B cell (primary cell): Measurements from ENCODE around the gene PIK3R4. TPM values are rescaled to one million over a fixed set of nuclear protein-coding genes. Genes with fewer than 3 reads are reported as not detected.

Experiments
- ATAC-seq: fragments of 200-7000 bp; cut with Tn5 transposase; one replicate; pipeline ENCODE4 v1.10.0; 2021; ENCODE audit warnings: low read depth, mild to moderate bottlenecking, moderate number of reproducible peaks, moderate library complexity
- CTCF ChIA-PET: fragments of 350-600 bp; sonication (Branson Sonifier 250); formaldehyde crosslinking; loops from one replicate; lab custom pipeline; 2021; ENCODE audit warnings: antibody characterized with exemption, inconsistent platforms; lab: Charles Lee
- POLR2A ChIA-PET: fragments of 350-600 bp; sonication (Branson Sonifier 250); formaldehyde crosslinking; loops from one replicate; lab custom pipeline; 2021; ENCODE audit warnings: antibody characterized with exemption; lab: Charles Lee
- DNase-seq: peaks from one replicate; pipeline ENCODE4 v3.0.0; 2013
- H2AFZ ChIP-seq: 2 replicates; pipeline ENCODE4 v1.6.1; 2012; ENCODE audit warnings: mild to moderate bottlenecking, low read depth, low read length; ENCODE audit not compliant: insufficient read depth, poor library complexity, severe bottlenecking
- H3K27ac ChIP-seq, 2 donors: 1 replicate in 1 of 2; 2 replicates in 1 of 2; pipeline ENCODE4 v1.5.1; 2012 to 2013; ENCODE audit warnings: low read length in 2 of 2, mild to moderate bottlenecking in 2 of 2, moderate library complexity in 1 of 2
- H3K27me3 ChIP-seq, 4 experiments: fragments of 200-600 bp in 1 of 4; sonication (generic) in 1 of 4; replicated peaks in 1 of 4; 1 replicate in 2 of 4; 2 replicates in 2 of 4; pipeline versions ENCODE4 v1.6.1 to v1.7.0; 2013 to 2016; ENCODE audit warnings: low read length in 3 of 4, mild to moderate bottlenecking in 2 of 4, mixed read lengths in 1 of 4, moderate library complexity in 1 of 4; ENCODE audit not compliant: insufficient read depth in 4 of 4, control insufficient read depth in 3 of 4; ENCODE audit errors: control extremely low read depth in 1 of 4
- H3K36me3 ChIP-seq, 2 experiments: replicated peaks in 1 of 2; 1 replicate in 1 of 2; 2 replicates in 1 of 2; pipeline versions ENCODE4 v1.6.1 to v1.7.1; 2013; ENCODE audit warnings: low read length in 1 of 2; ENCODE audit not compliant: insufficient read depth in 2 of 2, control insufficient read depth in 1 of 2; ENCODE audit errors: control extremely low read depth in 1 of 2, extremely low read depth in 1 of 2
- H3K4me1 ChIP-seq, 2 donors: fragments of 200-600 bp in 1 of 2; sonication (generic) in 1 of 2; 1 replicate in 1 of 2; 2 replicates in 1 of 2; pipeline versions ENCODE4 v1.5.1 to v1.6.1; 2013 to 2017; ENCODE audit warnings: low read length in 2 of 2; ENCODE audit not compliant: control insufficient read depth in 2 of 2, insufficient read depth in 2 of 2
- H3K4me2 ChIP-seq: replicated peaks from 2 replicates; pipeline ENCODE3; 2012; ENCODE audit warnings: mild to moderate bottlenecking, low read depth, low read length; ENCODE audit not compliant: poor library complexity, severe bottlenecking
- H3K4me3 ChIP-seq, 5 experiments: fragments of 200-600 bp in 1 of 5; sonication (generic) in 1 of 5; 1 replicate in 3 of 5; 2 replicates in 2 of 5; pipeline versions ENCODE4 v1.5.1 to v1.7.0; 2011 to 2016; ENCODE audit warnings: low read length in 4 of 5, mild to moderate bottlenecking in 4 of 5, low read depth in 2 of 5, control low read depth in 1 of 5, moderate library complexity in 1 of 5; ENCODE audit not compliant: insufficient read depth in 1 of 5; ENCODE audit errors: control extremely low read depth in 1 of 5, extremely low read depth in 1 of 5
- H3K79me2 ChIP-seq: fragments of 200-600 bp; sonication (generic); one replicate; pipeline ENCODE4 v1.6.0; 2016; ENCODE audit warnings: low read length; ENCODE audit not compliant: control insufficient read depth, insufficient read depth
- H3K9ac ChIP-seq: fragments of 200-600 bp; sonication (generic); 2 replicates; pipeline ENCODE4 v1.6.1; 2017; ENCODE audit warnings: mild to moderate bottlenecking, low read length, moderate library complexity
- H3K9me3 ChIP-seq, 3 donors: one replicate each; pipeline versions ENCODE4 v1.6.1 to v1.7.1; 2013; ENCODE audit warnings: low read length in 2 of 3; ENCODE audit not compliant: control insufficient read depth in 2 of 3, insufficient read depth in 1 of 3; ENCODE audit errors: control extremely low read depth in 1 of 3
- H4K20me1 ChIP-seq: 2 replicates; pipeline ENCODE4 v1.6.0; 2012; ENCODE audit warnings: mild to moderate bottlenecking, low read length; ENCODE audit not compliant: insufficient read depth, control insufficient read depth, poor library complexity, severe bottlenecking
- H3K27ac Mint-ChIP-seq: one replicate; pipeline ENCODE4 v1.8.0; 2021; ENCODE audit warnings: mixed read lengths
- H3K27me3 Mint-ChIP-seq: one replicate; pipeline ENCODE4 v1.8.0; 2021; ENCODE audit warnings: mixed read lengths
- H3K4me1 Mint-ChIP-seq: one replicate; pipeline ENCODE4 v1.8.0; 2021; ENCODE audit warnings: mixed read lengths
- H3K4me3 Mint-ChIP-seq: one replicate; pipeline ENCODE4 v1.8.0; 2021; ENCODE audit warnings: mixed read lengths
- H3K9me3 Mint-ChIP-seq: one replicate; pipeline ENCODE4 v1.8.0; 2022; ENCODE audit warnings: mixed read lengths; ENCODE audit not compliant: insufficient read depth
- EZH2 ChIP-seq: IDR thresholded peaks from 2 replicates; pipeline ENCODE4 v1.6.1; 2012; ENCODE audit warnings: borderline replicate concordance, low read depth, mild to moderate bottlenecking, moderate library complexity, low read length; ENCODE audit not compliant: insufficient read depth, poor library complexity, severe bottlenecking
- WGBS: methylation state at CpG from one replicate; pipeline ENCODE4 v1.1.5; 2013; ENCODE audit warnings: missing lambda C conversion rate; ENCODE audit not compliant: insufficient coverage; 5-methylcytosine and 5-hydroxymethylcytosine counted together
- intact Hi-C: fragments of 100-400 bp; cut with micrococcal nuclease; formaldehyde crosslinking; loops from one replicate; pipeline ENCODE4 v1.10.0; 2022
- polyA plus RNA-seq: library from polyadenylated mRNA; depleted of rRNA; stranded (reverse); fragments of >200 nt; gene quantifications from 2 replicates; pipeline ENCODE4 v1.2.3, GENCODE V29; 2012
- total RNA-seq, 2 donors: library from RNA; stranded (reverse); fragments of 120-200 nt in 1 of 2; gene quantifications; 1 replicate in 1 of 2; 2 replicates in 1 of 2; pipeline versions ENCODE4 v1.2.3 to v1.2.4, GENCODE V29; 2013 to 2022
- TF ChIP-seq, protein P1 (sequence below): fragments of 200-600 bp; IDR thresholded peaks from one replicate; pipeline ENCODE4 v1.8.0; 2022; ENCODE audit warnings: antibody characterized with exemption, mild to moderate bottlenecking

PIK3R4 gene
- total and polyA plus RNA-seq, 2 donors (not counting 1 experiment from before 2014, with no cell fraction given), result 23.9 to 27.1 TPM

DNA sequence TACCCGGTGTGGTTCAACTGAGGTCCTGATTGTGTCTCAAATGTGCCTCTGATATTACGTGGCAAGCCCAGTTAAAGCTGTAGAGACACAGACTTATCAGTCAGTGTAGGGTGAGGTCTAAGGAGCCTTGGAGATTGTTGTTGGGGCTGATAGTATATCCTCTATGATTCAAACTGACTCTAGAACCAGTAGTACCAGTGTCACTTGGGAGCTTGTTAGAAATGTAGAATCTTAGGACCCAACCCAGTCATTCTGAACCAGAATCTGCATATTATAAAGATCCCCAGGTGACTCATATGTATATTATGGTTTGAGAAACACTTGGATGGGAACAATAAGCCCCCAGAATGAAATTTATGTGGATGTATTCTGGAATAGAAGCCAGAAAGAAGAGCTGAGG lies 83.5 kb downstream of the PIK3R4 start:
- ATAC-seq (no peak), DNase-seq (no peak)
- intact Hi-C loops, result no loop called here
- Mint-ChIP-seq H3K4me3 (no peak overlapping the region), H3K27ac (no peak overlapping the region), H3K4me1 (no peaks in the 10 kb centered on the region), H3K27me3 (no peaks in the 10 kb centered on the region), H3K9me3 (no peaks in the 10 kb centered on the region)
- Histone ChIP-seq H3K4me3 (no peak overlapping the region), H3K9me3 (no peaks in the 10 kb centered on the region), H3K79me2 (no peaks in the 10 kb centered on the region), H3K4me2 (no peak overlapping the region), H3K27me3 (no peaks in the 10 kb centered on the region), H3K27ac (no peak overlapping the region), H2AFZ (no peak overlapping the region), H3K9ac (no peak overlapping the region), H3K4me1 (no peaks in the 10 kb centered on the region), H3K36me3 (no peaks in the 10 kb centered on the region), H4K20me1 (no peaks in the 10 kb centered on the region)
- TF ChIP-seq, protein P1, sequence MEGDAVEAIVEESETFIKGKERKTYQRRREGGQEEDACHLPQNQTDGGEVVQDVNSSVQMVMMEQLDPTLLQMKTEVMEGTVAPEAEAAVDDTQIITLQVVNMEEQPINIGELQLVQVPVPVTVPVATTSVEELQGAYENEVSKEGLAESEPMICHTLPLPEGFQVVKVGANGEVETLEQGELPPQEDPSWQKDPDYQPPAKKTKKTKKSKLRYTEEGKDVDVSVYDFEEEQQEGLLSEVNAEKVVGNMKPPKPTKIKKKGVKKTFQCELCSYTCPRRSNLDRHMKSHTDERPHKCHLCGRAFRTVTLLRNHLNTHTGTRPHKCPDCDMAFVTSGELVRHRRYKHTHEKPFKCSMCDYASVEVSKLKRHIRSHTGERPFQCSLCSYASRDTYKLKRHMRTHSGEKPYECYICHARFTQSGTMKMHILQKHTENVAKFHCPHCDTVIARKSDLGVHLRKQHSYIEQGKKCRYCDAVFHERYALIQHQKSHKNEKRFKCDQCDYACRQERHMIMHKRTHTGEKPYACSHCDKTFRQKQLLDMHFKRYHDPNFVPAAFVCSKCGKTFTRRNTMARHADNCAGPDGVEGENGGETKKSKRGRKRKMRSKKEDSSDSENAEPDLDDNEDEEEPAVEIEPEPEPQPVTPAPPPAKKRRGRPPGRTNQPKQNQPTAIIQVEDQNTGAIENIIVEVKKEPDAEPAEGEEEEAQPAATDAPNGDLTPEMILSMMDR, result no peak
- no peak for TF ChIP-seq EZH2
- ChIA-PET POLR2A (no interaction called here), CTCF (no interaction called here)
- 100% methylated on average over 1 of the region's 2 CpGs for WGBS

GRCh38 chr3:130662501-130662996 lies 84.1 kb downstream of the PIK3R4 start:
- H3K79me2 ChIP-seq, result no peaks in the 10 kb centered on the region
- ATAC-seq (no peak), DNase-seq (no peak)
- intact Hi-C loops, result no loop called here
- no peaks in the 10 kb centered on the region for H3K27me3 ChIP-seq
- no peak overlapping the region for H2AFZ ChIP-seq
- Mint-ChIP-seq H3K27me3 (no peaks in the 10 kb centered on the region), H3K27ac (no peak overlapping the region), H3K9me3 (no peaks in the 10 kb centered on the region), H3K4me3 (no peak overlapping the region), H3K4me1 (no peaks in the 10 kb centered on the region)
- H4K20me1 ChIP-seq, result no peaks in the 10 kb centered on the region
- H3K9me3 ChIP-seq, result no peaks in the 10 kb centered on the region
- no peak overlapping the region for H3K27ac ChIP-seq
- H3K9ac ChIP-seq, result no peak overlapping the region
- no peaks in the 10 kb centered on the region for H3K36me3 ChIP-seq
- ChIA-PET POLR2A (no interaction called here), CTCF (no interaction called here)
- no peak overlapping the region for H3K4me2 ChIP-seq
- no peak for TF ChIP-seq EZH2
- TF ChIP-seq, protein P1, result no peak
- H3K4me3 ChIP-seq, result no peak overlapping the region
- WGBS, result 100% methylated on average over 1 of the region's 1 CpG
- no peaks in the 10 kb centered on the region for H3K4me1 ChIP-seq
